Activated gamma-delta T cell (primary cell): ENCODE results near the gene ZNF500.

Source experiments
- DNase-seq: peaks from one replicate; lab custom pipeline; 2025; lab: John Stamatoyannopoulos, UW

ZNF500 gene

GRCh38 chr16:4704913-4705312, 62.0 kb downstream of the ZNF500 start:
- no peak for DNase-seq

- DNase-seq = no peak
Measured at GRCh38 chr16:4704491-4704890, 62.5 kb downstream of the ZNF500 start.

GRCh38 chr16:4703906-4704305, 63.1 kb downstream of the ZNF500 start:
- no peak for DNase-seq

GRCh38 chr16:4702466-4702808, 64.5 kb downstream of the ZNF500 start:
- no peak for DNase-seq

GRCh38 chr16:4701791-4702465, 65.0 kb downstream of the ZNF500 start:
- no peak for DNase-seq

- DNase-seq = no peak
Measured at GRCh38 chr16:4700997-4701743, 65.8 kb downstream of the ZNF500 start.

- DNase-seq = no peak
Measured at GRCh38 chr16:4700380-4700996, 66.5 kb downstream of the ZNF500 start.

GRCh38 chr16:4699046-4699556, 67.9 kb downstream of the ZNF500 start:
- DNase-seq = no peak

GRCh38 chr16:4698321-4699045, 68.5 kb downstream of the ZNF500 start:
- DNase-seq = no peak
